SU-DHL-6 (cell line): ENCODE results near the gene LSM7.

ENCODE experiments used
- H2AFZ ChIP-seq: fragments of 200-600 bp; sonication (generic); 2 replicates; pipeline ENCODE4 v1.6.1; 2014; ENCODE audit warnings: low read depth, mild to moderate bottlenecking, moderate library complexity, mixed read lengths, antibody characterized with exemption, low read length; ENCODE audit not compliant: severe bottlenecking
- H3F3A ChIP-seq: fragments of 200-600 bp; shearing (Covaris generic); 2 replicates; pipeline ENCODE4 v1.6.0; 2016; ENCODE audit warnings: antibody characterized with exemption, mild to moderate bottlenecking; ENCODE audit not compliant: insufficient read depth
- H3K27ac ChIP-seq: fragments of 200-600 bp; sonication (generic); 2 replicates; pipeline ENCODE4 v1.5.1; 2016; ENCODE audit warnings: low read depth, mild to moderate bottlenecking, low read length, moderate library complexity, mixed read lengths
- H3K27me3 ChIP-seq: fragments of 200-600 bp; sonication (generic), shearing (Covaris generic); 2 replicates; pipeline ENCODE4 v1.6.0; 2014; ENCODE audit warnings: mild to moderate bottlenecking, low read length
- H3K36me3 ChIP-seq: fragments of 200-600 bp; sonication (generic); 2 replicates; pipeline ENCODE4 v1.6.1; 2014; ENCODE audit warnings: mild to moderate bottlenecking, low read length, mixed read lengths
- H3K4me2 ChIP-seq: fragments of 300-600, 200-600 bp; shearing (Covaris generic), sonication (generic); 2 replicates; pipeline ENCODE4 v1.6.0; 2014; ENCODE audit warnings: low read length, low read depth, mild to moderate bottlenecking; ENCODE audit not compliant: poor library complexity, severe bottlenecking
- H3K4me3 ChIP-seq: fragments of 200-600 bp; sonication (generic); 2 replicates; pipeline ENCODE4 v1.5.1; 2014; ENCODE audit warnings: antibody characterized with exemption, low read length, mild to moderate bottlenecking, mixed read lengths; ENCODE audit not compliant: insufficient read depth, poor library complexity, severe bottlenecking
- H3K79me2 ChIP-seq: fragments of 200-600 bp; sonication (generic); 2 replicates; pipeline ENCODE4 v1.6.1; 2014; ENCODE audit warnings: mild to moderate bottlenecking, low read length, moderate library complexity; ENCODE audit not compliant: insufficient read depth
- H3K9ac ChIP-seq: fragments of 200-600 bp; sonication (generic); 2 replicates; pipeline ENCODE4 v1.7.0; 2014; ENCODE audit warnings: mild to moderate bottlenecking, low read length
- H3K9me2 ChIP-seq: fragments of 200-600 bp; sonication (generic); replicated peaks from 2 replicates; pipeline ENCODE4 v1.6.1; 2014; ENCODE audit warnings: low read length; ENCODE audit not compliant: insufficient read depth
- H3K9me3 ChIP-seq: fragments of 200-600 bp; sonication (generic); 2 replicates; pipeline ENCODE4 v1.6.1; 2014; ENCODE audit warnings: low read length, mixed read lengths; ENCODE audit not compliant: insufficient read depth
- H4K20me1 ChIP-seq: fragments of 200-600 bp; sonication (generic); 2 replicates; pipeline ENCODE4 v1.6.1; 2014; ENCODE audit warnings: low read depth, mild to moderate bottlenecking, antibody characterized with exemption, low read length, moderate library complexity, mixed read lengths
- CTCF ChIP-seq: fragments of 200-600 bp; sonication (generic); IDR thresholded peaks from one replicate; pipeline ENCODE4 v1.5.1; 2017; ENCODE audit warnings: antibody characterized with exemption, mild to moderate bottlenecking, low read length, moderate library complexity; ENCODE audit not compliant: insufficient read depth, poor library complexity, severe bottlenecking
- EZH2phosphoT487 ChIP-seq: fragments of 200-600 bp; sonication (generic), shearing (Covaris generic); conservative IDR thresholded peaks from 2 replicates; pipeline ENCODE4 v1.6.1; 2018; ENCODE audit warnings: mild to moderate bottlenecking, antibody characterized with exemption, low read length, moderate library complexity, mixed read lengths

Gene LSM7

GRCh38 chr19:2334426-2334825, 6.0 kb upstream of the LSM7 start:
- TF ChIP-seq CTCF (no peak), EZH2phosphoT487 (no peak)
- no peak overlapping the region for H3K4me3 ChIP-seq
- H3K4me2 ChIP-seq = no peak overlapping the region
- H3K79me2 ChIP-seq = 0 out of 2 replicates have a peak, but pooled peaks cover under 1% of the 10 kb centered on the region
- no peak overlapping the region for H3K27ac ChIP-seq
- H3K9me3 ChIP-seq = no peaks in the 10 kb centered on the region
- no peaks in the 10 kb centered on the region for H3K36me3 ChIP-seq
- H3K9ac ChIP-seq = no peak overlapping the region
- no peaks in the 10 kb centered on the region for H3K27me3 ChIP-seq
- 0 out of 2 replicates have a peak, but pooled peaks cover 4% of the 10 kb centered on the region for H3F3A ChIP-seq
- 0 out of 2 replicates have a peak, but pooled peaks cover 4% of the 10 kb centered on the region for H4K20me1 ChIP-seq
- no peaks in the 10 kb centered on the region for H3K9me2 ChIP-seq
- H2AFZ ChIP-seq = no peak overlapping the region

- H3K27ac ChIP-seq = no peak overlapping the region
- peaks cover 6% of the 10 kb centered on the region; the same call in 1 of the 2 replicates for H3K79me2 ChIP-seq
- 0 out of 2 replicates have a peak, but pooled peaks cover 4% of the 10 kb centered on the region for H3F3A ChIP-seq
- no peak overlapping the region for H3K4me3 ChIP-seq
- no peak overlapping the region for H2AFZ ChIP-seq
- no peak overlapping the region for H3K4me2 ChIP-seq
- H3K36me3 ChIP-seq = no peaks in the 10 kb centered on the region
- no peaks in the 10 kb centered on the region for H3K9me3 ChIP-seq
- H3K27me3 ChIP-seq = no peaks in the 10 kb centered on the region
- H3K9ac ChIP-seq = no peak overlapping the region
- TF ChIP-seq EZH2phosphoT487 = no peak
- 0 out of 2 replicates have a peak, but pooled peaks cover 4% of the 10 kb centered on the region for H4K20me1 ChIP-seq
- no peaks in the 10 kb centered on the region for H3K9me2 ChIP-seq
Measured at GRCh38 chr19:2333807-2334211, 5.4 kb upstream of the LSM7 start.

- 0 out of 2 replicates have a peak, but pooled peaks cover 4% of the 10 kb centered on the region for H4K20me1 ChIP-seq
- no peaks in the 10 kb centered on the region for H3K9me3 ChIP-seq
- no peak for TF ChIP-seq CTCF
- TF ChIP-seq EZH2phosphoT487 = no peak
- no peaks in the 10 kb centered on the region for H3K27me3 ChIP-seq
- no peaks in the 10 kb centered on the region for H3K9me2 ChIP-seq
- H3K36me3 ChIP-seq = no peaks in the 10 kb centered on the region
- H3K4me2 ChIP-seq = no peak overlapping the region
- H3K4me3 ChIP-seq = no peak overlapping the region
- H3K9ac ChIP-seq = no peak overlapping the region
- 0 out of 2 replicates have a peak overlapping the region, but pooled peaks have one; percentile 72 for H3K27ac ChIP-seq
- H3F3A ChIP-seq = 0 out of 2 replicates have a peak, but pooled peaks cover 4% of the 10 kb centered on the region
- peaks cover 8% of the 10 kb centered on the region; the same call in 1 of the 2 replicates for H3K79me2 ChIP-seq
- no peak overlapping the region for H2AFZ ChIP-seq
Measured at GRCh38 chr19:2333027-2333806, 4.8 kb upstream of the LSM7 start.
